WTC11 (cell line): Measurements from ENCODE around the gene CHTF8.

Experiments
- GABPB1 ChIP-seq: sonication (generic); formaldehyde crosslinking; IDR thresholded peaks from 2 replicates; pipeline ENCODE4 v1.8.1; 2023; ENCODE audit warnings: mild to moderate bottlenecking, missing genetic modification reagents
- ZNF317 ChIP-seq: sonication (generic); formaldehyde crosslinking; IDR thresholded peaks from 2 replicates; pipeline ENCODE4 v1.8.1; 2023; ENCODE audit warnings: low read depth, mild to moderate bottlenecking, moderate library complexity, missing genetic modification reagents, borderline replicate concordance
- TF ChIP-seq, protein P1 (sequence below): sonication (generic); formaldehyde crosslinking; IDR thresholded peaks from 2 replicates; pipeline ENCODE4 v1.8.0; 2023; ENCODE audit warnings: missing genetic modification reagents
- TF ChIP-seq, protein P2 (sequence below): sonication (generic); formaldehyde crosslinking; IDR thresholded peaks from 2 replicates; pipeline ENCODE4 v1.8.1; 2023; ENCODE audit warnings: mild to moderate bottlenecking, missing genetic modification reagents, borderline replicate concordance
- TF ChIP-seq, protein P3 (sequence below): fragments of 200-600 bp; IDR thresholded peaks from 2 replicates; pipeline ENCODE4 v1.8.0; 2022; ENCODE audit warnings: antibody characterized with exemption
- TF ChIP-seq, protein P4 (sequence below): sonication (generic); formaldehyde crosslinking; IDR thresholded peaks from 2 replicates; pipeline ENCODE4 v1.8.0; 2022; ENCODE audit warnings: mild to moderate bottlenecking, missing genetic modification reagents

DNA sequence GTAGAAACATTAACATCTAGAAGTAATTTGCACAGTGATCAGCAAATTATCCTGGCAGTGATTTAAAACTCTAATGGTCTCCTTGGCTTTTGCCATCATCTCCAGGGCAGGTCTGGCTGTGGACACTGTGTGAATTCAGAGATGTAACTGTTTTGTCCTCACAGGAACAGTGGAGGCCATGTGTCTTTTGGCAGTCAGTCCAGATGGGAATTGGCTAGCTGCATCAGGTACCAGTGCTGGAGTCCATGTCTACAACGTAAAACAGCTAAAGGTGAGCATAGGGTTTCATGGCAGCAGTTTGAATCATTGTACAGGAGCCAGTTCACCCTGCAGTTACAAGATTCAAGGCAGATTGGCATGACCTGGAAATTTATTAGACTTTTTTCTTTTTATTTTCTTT, 27.8 kb upstream of the CHTF8 start:
- TF ChIP-seq, protein P1, sequence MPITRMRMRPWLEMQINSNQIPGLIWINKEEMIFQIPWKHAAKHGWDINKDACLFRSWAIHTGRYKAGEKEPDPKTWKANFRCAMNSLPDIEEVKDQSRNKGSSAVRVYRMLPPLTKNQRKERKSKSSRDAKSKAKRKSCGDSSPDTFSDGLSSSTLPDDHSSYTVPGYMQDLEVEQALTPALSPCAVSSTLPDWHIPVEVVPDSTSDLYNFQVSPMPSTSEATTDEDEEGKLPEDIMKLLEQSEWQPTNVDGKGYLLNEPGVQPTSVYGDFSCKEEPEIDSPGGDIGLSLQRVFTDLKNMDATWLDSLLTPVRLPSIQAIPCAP, result no peak
- TF ChIP-seq, protein P2, sequence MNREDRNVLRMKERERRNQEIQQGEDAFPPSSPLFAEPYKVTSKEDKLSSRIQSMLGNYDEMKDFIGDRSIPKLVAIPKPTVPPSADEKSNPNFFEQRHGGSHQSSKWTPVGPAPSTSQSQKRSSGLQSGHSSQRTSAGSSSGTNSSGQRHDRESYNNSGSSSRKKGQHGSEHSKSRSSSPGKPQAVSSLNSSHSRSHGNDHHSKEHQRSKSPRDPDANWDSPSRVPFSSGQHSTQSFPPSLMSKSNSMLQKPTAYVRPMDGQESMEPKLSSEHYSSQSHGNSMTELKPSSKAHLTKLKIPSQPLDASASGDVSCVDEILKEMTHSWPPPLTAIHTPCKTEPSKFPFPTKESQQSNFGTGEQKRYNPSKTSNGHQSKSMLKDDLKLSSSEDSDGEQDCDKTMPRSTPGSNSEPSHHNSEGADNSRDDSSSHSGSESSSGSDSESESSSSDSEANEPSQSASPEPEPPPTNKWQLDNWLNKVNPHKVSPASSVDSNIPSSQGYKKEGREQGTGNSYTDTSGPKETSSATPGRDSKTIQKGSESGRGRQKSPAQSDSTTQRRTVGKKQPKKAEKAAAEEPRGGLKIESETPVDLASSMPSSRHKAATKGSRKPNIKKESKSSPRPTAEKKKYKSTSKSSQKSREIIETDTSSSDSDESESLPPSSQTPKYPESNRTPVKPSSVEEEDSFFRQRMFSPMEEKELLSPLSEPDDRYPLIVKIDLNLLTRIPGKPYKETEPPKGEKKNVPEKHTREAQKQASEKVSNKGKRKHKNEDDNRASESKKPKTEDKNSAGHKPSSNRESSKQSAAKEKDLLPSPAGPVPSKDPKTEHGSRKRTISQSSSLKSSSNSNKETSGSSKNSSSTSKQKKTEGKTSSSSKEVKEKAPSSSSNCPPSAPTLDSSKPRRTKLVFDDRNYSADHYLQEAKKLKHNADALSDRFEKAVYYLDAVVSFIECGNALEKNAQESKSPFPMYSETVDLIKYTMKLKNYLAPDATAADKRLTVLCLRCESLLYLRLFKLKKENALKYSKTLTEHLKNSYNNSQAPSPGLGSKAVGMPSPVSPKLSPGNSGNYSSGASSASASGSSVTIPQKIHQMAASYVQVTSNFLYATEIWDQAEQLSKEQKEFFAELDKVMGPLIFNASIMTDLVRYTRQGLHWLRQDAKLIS (CRISPR knock-in tag), result no peak
- TF ChIP-seq, protein P3, sequence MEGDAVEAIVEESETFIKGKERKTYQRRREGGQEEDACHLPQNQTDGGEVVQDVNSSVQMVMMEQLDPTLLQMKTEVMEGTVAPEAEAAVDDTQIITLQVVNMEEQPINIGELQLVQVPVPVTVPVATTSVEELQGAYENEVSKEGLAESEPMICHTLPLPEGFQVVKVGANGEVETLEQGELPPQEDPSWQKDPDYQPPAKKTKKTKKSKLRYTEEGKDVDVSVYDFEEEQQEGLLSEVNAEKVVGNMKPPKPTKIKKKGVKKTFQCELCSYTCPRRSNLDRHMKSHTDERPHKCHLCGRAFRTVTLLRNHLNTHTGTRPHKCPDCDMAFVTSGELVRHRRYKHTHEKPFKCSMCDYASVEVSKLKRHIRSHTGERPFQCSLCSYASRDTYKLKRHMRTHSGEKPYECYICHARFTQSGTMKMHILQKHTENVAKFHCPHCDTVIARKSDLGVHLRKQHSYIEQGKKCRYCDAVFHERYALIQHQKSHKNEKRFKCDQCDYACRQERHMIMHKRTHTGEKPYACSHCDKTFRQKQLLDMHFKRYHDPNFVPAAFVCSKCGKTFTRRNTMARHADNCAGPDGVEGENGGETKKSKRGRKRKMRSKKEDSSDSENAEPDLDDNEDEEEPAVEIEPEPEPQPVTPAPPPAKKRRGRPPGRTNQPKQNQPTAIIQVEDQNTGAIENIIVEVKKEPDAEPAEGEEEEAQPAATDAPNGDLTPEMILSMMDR, result no peak
- TF ChIP-seq, protein P4, sequence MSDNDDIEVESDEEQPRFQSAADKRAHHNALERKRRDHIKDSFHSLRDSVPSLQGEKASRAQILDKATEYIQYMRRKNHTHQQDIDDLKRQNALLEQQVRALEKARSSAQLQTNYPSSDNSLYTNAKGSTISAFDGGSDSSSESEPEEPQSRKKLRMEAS (CRISPR knock-in tag), result no peak
- no peak for TF ChIP-seq GABPB1 (CRISPR knock-in tag)
- TF ChIP-seq ZNF317 (CRISPR knock-in tag), result no peak
